Measurements from ENCODE around the gene FRMD4A. TPM values are rescaled to one million over a fixed set of nuclear protein-coding genes. Genes with fewer than 3 reads are reported as not detected.

Gene FRMD4A
- total RNA-seq, 1 experiment from 2014 or later, result 63.4 TPM

GRCh38 chr10:13681960-13682359 lies 648.8 kb downstream of the FRMD4A start:
- in situ Hi-C loops (cut with HindIII; ENCODE audit: low sequenced_read_pairs), result no loop called here
- DNase-seq (ENCODE audit: low spot score), result no peak

GRCh38 chr10:13681528-13681927 lies 649.2 kb downstream of the FRMD4A start:
- no peak for DNase-seq (ENCODE audit: low spot score)
- in situ Hi-C loops (cut with HindIII; ENCODE audit: low sequenced_read_pairs), result no loop called here

GRCh38 chr10:13681095-13681494 lies 649.6 kb downstream of the FRMD4A start:
- DNase-seq (ENCODE audit: low spot score), result no peak
- in situ Hi-C loops (cut with HindIII; ENCODE audit: low sequenced_read_pairs), result no loop called here

GRCh38 chr10:13678101-13678843 lies 652.5 kb downstream of the FRMD4A start:
- DNase-seq (ENCODE audit: low spot score), result no peak
- in situ Hi-C loops (cut with HindIII; ENCODE audit: low sequenced_read_pairs), result no loop called here

GRCh38 chr10:13674645-13675588 lies 655.8 kb downstream of the FRMD4A start:
- no peak for DNase-seq (ENCODE audit: low spot score)
- in situ Hi-C loops (cut with HindIII; ENCODE audit: low sequenced_read_pairs), result no loop called here

- DNase-seq (ENCODE audit: low spot score), result no peak
- in situ Hi-C loops (cut with HindIII; ENCODE audit: low sequenced_read_pairs), result no loop called here
Measured at GRCh38 chr10:13673156-13673555, 657.6 kb downstream of the FRMD4A start.

GRCh38 chr10:13672548-13672947 lies 658.2 kb downstream of the FRMD4A start:
- no peak for DNase-seq (ENCODE audit: low spot score)
- in situ Hi-C loops (cut with HindIII; ENCODE audit: low sequenced_read_pairs), result no loop called here

GRCh38 chr10:13671904-13672303 lies 658.8 kb downstream of the FRMD4A start:
- DNase-seq (ENCODE audit: low spot score), result no peak
- in situ Hi-C loops (cut with HindIII; ENCODE audit: low sequenced_read_pairs), result no loop called here

- in situ Hi-C loops (cut with HindIII; ENCODE audit: low sequenced_read_pairs), result no loop called here
- no peak for DNase-seq (ENCODE audit: low spot score)
Measured at GRCh38 chr10:13670311-13670710, 660.4 kb downstream of the FRMD4A start.

- in situ Hi-C loops (cut with HindIII; ENCODE audit: low sequenced_read_pairs), result no loop called here
- no peak for DNase-seq (ENCODE audit: low spot score)
Measured at GRCh38 chr10:13669901-13670300, 660.8 kb downstream of the FRMD4A start.

GRCh38 chr10:13669182-13669855 lies 661.4 kb downstream of the FRMD4A start:
- in situ Hi-C loops (cut with HindIII; ENCODE audit: low sequenced_read_pairs), result no loop called here
- DNase-seq (ENCODE audit: low spot score), result no peak

- in situ Hi-C loops (cut with HindIII; ENCODE audit: low sequenced_read_pairs), result no loop called here
- DNase-seq (ENCODE audit: low spot score), result peak; percentile 25
Measured at GRCh38 chr10:13668126-13668525, 662.6 kb downstream of the FRMD4A start.

- DNase-seq (ENCODE audit: low spot score), result no peak
- in situ Hi-C loops (cut with HindIII; ENCODE audit: low sequenced_read_pairs), result no loop called here
Measured at GRCh38 chr10:13665516-13666262, 665.0 kb downstream of the FRMD4A start.

- in situ Hi-C loops (cut with HindIII; ENCODE audit: low sequenced_read_pairs), result no loop called here
Measured at GRCh38 chr10:13661256-13661655, 669.5 kb downstream of the FRMD4A start.

GRCh38 chr10:13660551-13660920 lies 670.2 kb downstream of the FRMD4A start:
- in situ Hi-C loops (cut with HindIII; ENCODE audit: low sequenced_read_pairs), result no loop called here

More at GRCh38 chr10:13661256-13661655, 669.5 kb downstream of the FRMD4A start:
- DNase-seq (ENCODE audit: low spot score), result no peak

GRCh38 chr10:13659887-13660550 lies 670.7 kb downstream of the FRMD4A start:
- DNase-seq (ENCODE audit: low spot score), result peak; percentile 86
- in situ Hi-C loops (cut with HindIII; ENCODE audit: low sequenced_read_pairs), result no loop called here

More at GRCh38 chr10:13660551-13660920, 670.2 kb downstream of the FRMD4A start:
- DNase-seq (ENCODE audit: low spot score), result no peak

GRCh38 chr10:13658871-13659685 lies 671.6 kb downstream of the FRMD4A start:
- in situ Hi-C loops (cut with HindIII; ENCODE audit: low sequenced_read_pairs), result no loop called here

GRCh38 chr10:13658264-13658663 lies 672.5 kb downstream of the FRMD4A start:
- DNase-seq (ENCODE audit: low spot score), result no peak
- in situ Hi-C loops (cut with HindIII; ENCODE audit: low sequenced_read_pairs), result no loop called here

More at GRCh38 chr10:13658871-13659685, 671.6 kb downstream of the FRMD4A start:
- DNase-seq (ENCODE audit: low spot score), result peak; percentile 65

All from G401 (cell line).